Right lobe of liver (tissue), 4 donors: Measurements from ENCODE around the gene UCK2.

ENCODE experiments used
- CTCF ChIP-seq, 4 donors: fragments of 200-600 bp in 3 of 4; fragments of 450-650 bp in 1 of 4; IDR thresholded peaks; one replicate each; pipeline versions ENCODE4 v1.5.1 to v1.8.0; 2016 to 2022; ENCODE audit warnings: antibody characterized with exemption in 4 of 4, mild to moderate bottlenecking in 2 of 4
- POLR2A ChIP-seq: fragments of 450-650 bp; IDR thresholded peaks from one replicate; pipeline ENCODE4 v1.6.1; 2017; ENCODE audit warnings: antibody characterized with exemption, mild to moderate bottlenecking
- donor health status: DM: no; HTN: no; CAD: no.
- donor health status: DM: no; HTN: no; CAD: no.
- donor health status: DM: no; HTN: yes; CAD: no.

GRCh38 chr1:165912638-165913037 is 85.2 kb downstream of the UCK2 start:
- TF ChIP-seq CTCF (IDR thresholded peaks at IDR 0.05) = no peak
- TF ChIP-seq POLR2A = no peak
